Erythroblast (primary cell): ENCODE results near the gene MICU2.

Experiments used
- DNase-seq, 2 experiments: peaks; one replicate each; lab custom pipeline; 2025; lab: John Stamatoyannopoulos, UW
- GATA1 ChIP-seq: IDR thresholded peaks from 2 replicates; pipeline ENCODE4 v1.6.1; 2011; ENCODE audit warnings: low read depth, mild to moderate bottlenecking, control low read depth, low read length, moderate library complexity
- POLR2A ChIP-seq: IDR thresholded peaks from 2 replicates; pipeline ENCODE4 v1.6.1; 2011; ENCODE audit warnings: mild to moderate bottlenecking, low read length

The MICU2 gene

GRCh38 chr13:21522847-21523246 is 81.1 kb downstream of the MICU2 start:
- peak; percentile 74 for TF ChIP-seq POLR2A
- no peak for TF ChIP-seq GATA1
- peak; percentile 91 to 98 for DNase-seq

- TF ChIP-seq POLR2A: no peak
- no peak for TF ChIP-seq GATA1
- DNase-seq: peak in 1 of 2 experiments; percentile 67
Observed at GRCh38 chr13:21522130-21522529, 81.8 kb downstream of the MICU2 start.

GRCh38 chr13:21518617-21519144 is 85.3 kb downstream of the MICU2 start:
- DNase-seq: no peak
- TF ChIP-seq POLR2A: no peak
- no peak for TF ChIP-seq GATA1

GRCh38 chr13:21517576-21517975 is 86.4 kb downstream of the MICU2 start:
- TF ChIP-seq GATA1: no peak
- no peak for TF ChIP-seq POLR2A
- no peak for DNase-seq

GRCh38 chr13:21516805-21517204 is 87.2 kb downstream of the MICU2 start:
- TF ChIP-seq POLR2A (no peak), GATA1 (no peak)
- DNase-seq: peak; percentile 8 to 65

- DNase-seq: no peak
- TF ChIP-seq POLR2A: no peak
- TF ChIP-seq GATA1: no peak
Observed at GRCh38 chr13:21511849-21512248, 92.1 kb downstream of the MICU2 start.

- TF ChIP-seq GATA1 (no peak), POLR2A (no peak)
- DNase-seq: no peak
Observed at GRCh38 chr13:21504379-21504778, 99.6 kb downstream of the MICU2 start.

GRCh38 chr13:21501686-21502085 is 102.3 kb downstream of the MICU2 start:
- DNase-seq: peak; percentile 27 to 28
- no peak for TF ChIP-seq GATA1
- TF ChIP-seq POLR2A: no peak

GRCh38 chr13:21486322-21486721 is 117.6 kb downstream of the MICU2 start:
- peak in 1 of 2 experiments; percentile 38 for DNase-seq
- TF ChIP-seq GATA1 (no peak), POLR2A (no peak)

- DNase-seq: no peak
- no peak for TF ChIP-seq GATA1
Observed at GRCh38 chr13:21483748-21484147, 120.2 kb downstream of the MICU2 start.

- DNase-seq: no peak
- TF ChIP-seq POLR2A (no peak), GATA1 (no peak)
Observed at GRCh38 chr13:21481359-21481758, 122.6 kb downstream of the MICU2 start.

- peak; percentile 81 to 88 for DNase-seq
- TF ChIP-seq POLR2A: no peak
- no peak for TF ChIP-seq GATA1
Observed at GRCh38 chr13:21478881-21479808, 124.8 kb downstream of the MICU2 start.

- peak; percentile 91 to 93 for DNase-seq
- TF ChIP-seq GATA1: no peak
- TF ChIP-seq POLR2A: no peak
Observed at GRCh38 chr13:21476893-21477472, 127.0 kb downstream of the MICU2 start.

- DNase-seq: no peak
- no peak for TF ChIP-seq GATA1
- no peak for TF ChIP-seq POLR2A
Observed at GRCh38 chr13:21475115-21475514, 128.9 kb downstream of the MICU2 start.

- no peak for DNase-seq
- TF ChIP-seq POLR2A: no peak
- TF ChIP-seq GATA1: no peak
Observed at GRCh38 chr13:21470785-21471184, 133.2 kb downstream of the MICU2 start.
